Neuronal stem cell (in vitro differentiated cells): ENCODE data around the gene PML.

Experiments
- DNase-seq: peaks from one replicate; pipeline ENCODE4 v3.0.0-alpha.2; 2013; ENCODE audit warnings: low spot score
- H2AFZ ChIP-seq: one replicate; pipeline ENCODE4 v1.6.1; 2013; ENCODE audit warnings: mild to moderate bottlenecking, low read length, inconsistent platforms
- H2AK5ac ChIP-seq: 2 replicates; pipeline ENCODE4 v1.6.1; 2013; ENCODE audit warnings: low read depth, mild to moderate bottlenecking, inconsistent platforms, low read length, moderate library complexity, mixed read lengths
- H2BK120ac ChIP-seq: 2 replicates; pipeline ENCODE4 v1.6.1; 2013; ENCODE audit warnings: low read depth, mild to moderate bottlenecking, inconsistent platforms, low read length, moderate library complexity, mixed read lengths
- H2BK12ac ChIP-seq: one replicate; pipeline ENCODE4 v1.6.1; 2013; ENCODE audit warnings: low read length, inconsistent platforms
- H2BK15ac ChIP-seq: 2 replicates; pipeline ENCODE4 v1.6.1; 2013; ENCODE audit warnings: mild to moderate bottlenecking, low read length, inconsistent platforms, mixed read lengths
- H2BK5ac ChIP-seq: one replicate; pipeline ENCODE4 v1.6.1; 2013; ENCODE audit warnings: inconsistent platforms, mild to moderate bottlenecking, low read length, moderate library complexity
- H3K14ac ChIP-seq: one replicate; pipeline ENCODE4 v1.6.1; 2013; ENCODE audit warnings: low read length, inconsistent platforms
- H3K18ac ChIP-seq: 2 replicates; pipeline ENCODE4 v1.6.1; 2013; ENCODE audit warnings: low read length, inconsistent platforms
- H3K23ac ChIP-seq: 2 replicates; pipeline ENCODE4 v1.6.1; 2013; ENCODE audit warnings: low read depth, mild to moderate bottlenecking, mixed read lengths, low read length, inconsistent platforms; ENCODE audit not compliant: poor library complexity
- H3K27ac ChIP-seq: replicated peaks from 3 replicates; pipeline ENCODE4 v1.5.1; 2013; ENCODE audit warnings: low read length, inconsistent platforms
- H3K27me3 ChIP-seq, 3 experiments: 2 replicates each; pipeline ENCODE4 v1.6.1; 2013; ENCODE audit warnings: low read length in 3 of 3, mild to moderate bottlenecking in 2 of 3, inconsistent platforms in 1 of 3, low read depth in 1 of 3, mixed read lengths in 1 of 3, moderate library complexity in 1 of 3; ENCODE audit not compliant: control insufficient read depth in 3 of 3, insufficient read depth in 3 of 3
- H3K36me3 ChIP-seq, 2 donors: replicated peaks in 1 of 2; 2 replicates each; pipeline ENCODE4 v1.6.1; 2013; ENCODE audit warnings: low read length in 2 of 2; ENCODE audit not compliant: control insufficient read depth in 2 of 2, insufficient read depth in 2 of 2
- H3K4ac ChIP-seq: 2 replicates; pipeline ENCODE4 v1.6.1; 2013; ENCODE audit warnings: inconsistent platforms, mild to moderate bottlenecking, low read length, moderate library complexity
- H3K4me1 ChIP-seq, 2 donors: 1 replicate in 1 of 2; 2 replicates in 1 of 2; pipeline ENCODE4 v1.6.1; 2013; ENCODE audit warnings: low read length in 2 of 2, low read depth in 1 of 2; ENCODE audit not compliant: control insufficient read depth in 2 of 2, insufficient read depth in 1 of 2
- H3K4me2 ChIP-seq: one replicate; pipeline ENCODE4 v1.6.1; 2013; ENCODE audit warnings: mild to moderate bottlenecking, low read length, inconsistent platforms; ENCODE audit not compliant: insufficient read depth, poor library complexity, severe bottlenecking
- H3K4me3 ChIP-seq, 2 donors: 2 replicates each; pipeline ENCODE4 v1.5.1; 2013; ENCODE audit warnings: low read length in 2 of 2, mild to moderate bottlenecking in 2 of 2, inconsistent platforms in 1 of 2, moderate library complexity in 1 of 2
- H3K79me1 ChIP-seq: one replicate; pipeline ENCODE4 v1.6.1; 2013; ENCODE audit warnings: low read depth, mild to moderate bottlenecking, inconsistent platforms, low read length, moderate library complexity
- H3K9ac ChIP-seq: one replicate; pipeline ENCODE4 v1.6.1; 2013; ENCODE audit warnings: mild to moderate bottlenecking, low read depth, low read length, inconsistent platforms; ENCODE audit not compliant: poor library complexity
- H3K9me3 ChIP-seq, 2 donors: replicated peaks in 1 of 2; 2 replicates each; pipeline versions ENCODE3 to v1.6.1; 2013; ENCODE audit warnings: low read length in 2 of 2, mild to moderate bottlenecking in 2 of 2, inconsistent platforms in 1 of 2, low read depth in 1 of 2, mixed read lengths in 1 of 2, moderate library complexity in 1 of 2; ENCODE audit not compliant: control insufficient read depth in 2 of 2, insufficient read depth in 1 of 2
- H4K8ac ChIP-seq: one replicate; pipeline ENCODE4 v1.6.1; 2013; ENCODE audit warnings: low read depth, mild to moderate bottlenecking, inconsistent platforms, low read length, moderate library complexity
- H4K91ac ChIP-seq: one replicate; pipeline ENCODE4 v1.6.1; 2013; ENCODE audit warnings: low read length, low read depth, mild to moderate bottlenecking, inconsistent platforms; ENCODE audit not compliant: poor library complexity
- WGBS, 2 donors: extraction: QIAGEN DNeasy Blood & Tissue Kit; methylation state at CpG; one replicate each; pipeline ENCODE4 v1.1.7; 2013; ENCODE audit warnings: missing lambda C conversion rate in 2 of 2, mixed read lengths in 1 of 2; ENCODE audit not compliant: insufficient read length in 2 of 2, insufficient replicate concordance in 1 of 2; ENCODE audit errors: extremely low coverage in 2 of 2; 5-methylcytosine and 5-hydroxymethylcytosine counted together

The PML gene

GRCh38 chr15:73955326-73955725 lies 39.2 kb upstream of the PML start:
- H3K14ac ChIP-seq, result no peak overlapping the region
- H3K23ac ChIP-seq, result no peak overlapping the region
- no peak overlapping the region for H2BK12ac ChIP-seq
- no peak overlapping the region for H2AFZ ChIP-seq
- WGBS, 2 donors, result no CpG with 5 or more reads among the region's 4 CpGs
- H4K91ac ChIP-seq, result no peak overlapping the region
- H3K4me3 ChIP-seq, result no peak overlapping the region
- H3K79me1 ChIP-seq, result no peaks in the 10 kb centered on the region
- no peak overlapping the region for H3K18ac ChIP-seq
- no peak overlapping the region for H3K4ac ChIP-seq
- H3K4me1 ChIP-seq, result peaks cover 9 to 18% of the 10 kb centered on the region in 2 donors
- no peak for DNase-seq
- no peak overlapping the region for H2BK5ac ChIP-seq
- H2BK15ac ChIP-seq, result no peak overlapping the region
- peaks cover 0 to 9% (median 2%) of the 10 kb centered on the region in 3 experiments for H3K27me3 ChIP-seq
- peaks cover 0 to under 1% of the 10 kb centered on the region in 2 donors for H3K36me3 ChIP-seq
- no peak overlapping the region for H2BK120ac ChIP-seq
- no peak overlapping the region for H3K9ac ChIP-seq
- H3K4me2 ChIP-seq, result no peak overlapping the region
- H2AK5ac ChIP-seq, result no peak overlapping the region
- no peak overlapping the region for H3K27ac ChIP-seq
- H4K8ac ChIP-seq, result no peak overlapping the region
- H3K9me3 ChIP-seq, result no peaks in the 10 kb centered on the region

- H3K14ac ChIP-seq, result no peak overlapping the region
- H3K79me1 ChIP-seq, result no peaks in the 10 kb centered on the region
- no peak overlapping the region for H2BK12ac ChIP-seq
- no peaks in the 10 kb centered on the region for H3K9me3 ChIP-seq
- H3K36me3 ChIP-seq, result no peaks in the 10 kb centered on the region
- no peak overlapping the region for H2AFZ ChIP-seq
- H3K4me3 ChIP-seq, result no peak overlapping the region
- no peak overlapping the region for H3K4ac ChIP-seq
- no peak overlapping the region for H2BK120ac ChIP-seq
- H4K91ac ChIP-seq, result no peak overlapping the region
- DNase-seq, result no peak
- H2BK15ac ChIP-seq, result no peak overlapping the region
- no peak overlapping the region for H3K9ac ChIP-seq
- H3K18ac ChIP-seq, result no peak overlapping the region
- H3K23ac ChIP-seq, result no peak overlapping the region
- no CpG with 5 or more reads among the region's 12 CpGs for WGBS, 2 donors
- peaks cover 0 to 9% (median 0%) of the 10 kb centered on the region in 3 experiments for H3K27me3 ChIP-seq
- H4K8ac ChIP-seq, result no peak overlapping the region
- H2BK5ac ChIP-seq, result no peak overlapping the region
- H3K27ac ChIP-seq, result no peak overlapping the region
- H3K4me2 ChIP-seq, result no peak overlapping the region
- H2AK5ac ChIP-seq, result peak overlapping the region; percentile 78
- H3K4me1 ChIP-seq, result peaks cover 6 to 13% of the 10 kb centered on the region in 2 donors
These were observed 38.4 kb upstream of the PML start for GRCh38 chr15:73955861-73956742.

- no peak overlapping the region for H3K4me2 ChIP-seq
- H2AK5ac ChIP-seq, result peak overlapping the region; percentile 78
- H2BK5ac ChIP-seq, result peak overlapping the region; percentile 77
- no peak overlapping the region for H3K14ac ChIP-seq
- no peaks in the 10 kb centered on the region for H3K79me1 ChIP-seq
- no peak overlapping the region for H2BK120ac ChIP-seq
- peaks cover 0 to 9% (median 0%) of the 10 kb centered on the region in 3 experiments for H3K27me3 ChIP-seq
- H3K27ac ChIP-seq, result no peak overlapping the region
- H4K91ac ChIP-seq, result no peak overlapping the region
- no CpG with 5 or more reads among the region's 9 CpGs for WGBS, 2 donors
- H3K36me3 ChIP-seq, result no peaks in the 10 kb centered on the region
- no peak overlapping the region for H3K4me3 ChIP-seq
- H3K4me1 ChIP-seq, result peaks cover under 1 to 9% of the 10 kb centered on the region in 2 donors
- no peak overlapping the region for H3K9ac ChIP-seq
- no peak overlapping the region for H3K18ac ChIP-seq
- no peak overlapping the region for H2BK15ac ChIP-seq
- no peak overlapping the region for H2AFZ ChIP-seq
- no peak overlapping the region for H4K8ac ChIP-seq
- no peak overlapping the region for H2BK12ac ChIP-seq
- DNase-seq, result no peak
- no peak overlapping the region for H3K4ac ChIP-seq
- no peaks in the 10 kb centered on the region for H3K9me3 ChIP-seq
- peak overlapping the region; percentile 40 for H3K23ac ChIP-seq
These were observed 37.8 kb upstream of the PML start for GRCh38 chr15:73956743-73957135.

DNA sequence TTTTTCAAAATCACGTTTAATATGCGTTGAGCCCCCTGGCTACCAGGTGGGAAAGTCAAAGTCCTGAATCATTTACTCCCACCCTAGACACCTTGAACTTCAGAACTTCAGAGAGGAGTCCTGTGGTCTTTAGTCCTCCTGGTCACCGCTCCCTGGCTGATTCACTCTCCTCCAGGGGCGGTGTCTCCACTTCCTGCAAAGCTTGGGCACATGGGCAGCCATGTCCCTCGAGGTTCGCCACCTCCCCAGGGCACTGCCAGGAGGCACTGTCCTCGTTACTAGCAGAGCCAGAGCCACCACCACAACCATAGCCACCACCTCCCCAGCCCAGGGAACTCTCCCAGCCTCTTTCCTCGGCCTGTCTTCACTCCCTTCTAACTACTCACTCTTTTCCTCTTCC lies 37.2 kb upstream of the PML start:
- no peak overlapping the region for H3K4me2 ChIP-seq
- no peak for DNase-seq
- H2BK15ac ChIP-seq, result no peak overlapping the region
- H3K23ac ChIP-seq, result no peak overlapping the region
- H3K27ac ChIP-seq, result no peak overlapping the region
- no peak overlapping the region for H3K9ac ChIP-seq
- no peaks in the 10 kb centered on the region for H3K79me1 ChIP-seq
- H3K27me3 ChIP-seq, result peaks cover 0 to 9% (median 0%) of the 10 kb centered on the region in 3 experiments
- no peak overlapping the region for H4K8ac ChIP-seq
- H3K4me3 ChIP-seq, result no peak overlapping the region
- no peak overlapping the region for H2BK5ac ChIP-seq
- no peak overlapping the region for H2AFZ ChIP-seq
- no peaks in the 10 kb centered on the region for H3K9me3 ChIP-seq
- no peak overlapping the region for H3K18ac ChIP-seq
- no peak overlapping the region for H2BK12ac ChIP-seq
- H3K36me3 ChIP-seq, result no peaks in the 10 kb centered on the region
- peaks cover 0 to 3% of the 10 kb centered on the region in 2 donors for H3K4me1 ChIP-seq
- no peak overlapping the region for H3K14ac ChIP-seq
- H3K4ac ChIP-seq, result no peak overlapping the region
- no peak overlapping the region for H2AK5ac ChIP-seq
- no peak overlapping the region for H2BK120ac ChIP-seq
- WGBS, 2 donors, result no CpG with 5 or more reads among the region's 8 CpGs
- no peak overlapping the region for H4K91ac ChIP-seq
